PC-3 (cell line): ENCODE results near the gene ATN1. TPM values are rescaled to one million over a fixed set of nuclear protein-coding genes. Genes with fewer than 3 reads are reported as not detected.

Experiments
- ATAC-seq: fragments of 200-7000 bp; cut with Tn5 transposase; 2 replicates; pipeline ENCODE4 v1.9.1; 2020; ENCODE audit warnings: mild to moderate bottlenecking, moderate library complexity
- BruUV-seq: library from RNA; stranded (reverse); fragments of 400-500 nt; replicated peaks from 2 replicates; lab custom pipeline; 2021; lab: Mats Ljungman, UMichigan
- CTCF ChIA-PET: fragments of 300-600 bp; sonication (Branson Sonifier 250); formaldehyde crosslinking; loops from one replicate; lab custom pipeline; 2022; ENCODE audit warnings: antibody characterized with exemption; lab: Charles Lee
- POLR2A ChIA-PET: fragments of 300-600 bp; sonication (Branson Sonifier 250); formaldehyde crosslinking; loops from one replicate; lab custom pipeline; 2022; ENCODE audit warnings: antibody characterized with exemption; ENCODE audit not compliant: unreplicated experiment; lab: Charles Lee
- DNase-seq: peaks from one replicate; pipeline ENCODE4 v3.0.0-alpha.2; 2015
- H2AFZ ChIP-seq: fragments of 300-600 bp; sonication (generic); 2 replicates; pipeline ENCODE4 v1.6.0; 2016; ENCODE audit warnings: antibody characterized with exemption, low read length
- H3F3A ChIP-seq: fragments of 300-600 bp; sonication (generic); one replicate; pipeline ENCODE4 v1.6.0; 2017; ENCODE audit warnings: antibody characterized with exemption, low read length, control low read depth, mild to moderate bottlenecking; ENCODE audit not compliant: unreplicated experiment
- H3K27ac ChIP-seq: fragments of 300-600 bp; sonication (generic); 2 replicates; pipeline ENCODE4 v1.5.1; 2016; ENCODE audit warnings: mild to moderate bottlenecking, low read length
- H3K27me3 ChIP-seq: fragments of 300-600 bp; sonication (generic); 2 replicates; pipeline ENCODE4 v1.6.1; 2016; ENCODE audit warnings: low read length, mixed read lengths
- H3K36me3 ChIP-seq: fragments of 300-600 bp; sonication (generic); 2 replicates; pipeline ENCODE4 v1.6.1; 2016; ENCODE audit warnings: low read depth, mixed run types, low read length, mixed read lengths
- H3K4me1 ChIP-seq: fragments of 300-600 bp; sonication (generic); 2 replicates; pipeline ENCODE4 v1.5.1; 2016; ENCODE audit warnings: low read length; ENCODE audit not compliant: insufficient read depth
- H3K4me2 ChIP-seq: fragments of 300-600 bp; sonication (generic); 2 replicates; pipeline ENCODE4 v1.6.0; 2016; ENCODE audit warnings: low read length
- H3K4me3 ChIP-seq: fragments of 300-600 bp; sonication (generic); 2 replicates; pipeline ENCODE4 v1.5.1; 2016; ENCODE audit warnings: mild to moderate bottlenecking, low read length, mixed read lengths
- H3K79me2 ChIP-seq: fragments of 300-600 bp; sonication (generic); 2 replicates; pipeline ENCODE4 v1.6.1; 2017; ENCODE audit warnings: low read length, mixed read lengths
- H3K9ac ChIP-seq: fragments of 300-600 bp; sonication (generic); 2 replicates; pipeline ENCODE4 v1.6.0; 2016; ENCODE audit warnings: mild to moderate bottlenecking, low read length
- H3K9me2 ChIP-seq: fragments of 300-600 bp; sonication (generic); replicated peaks from 2 replicates; pipeline ENCODE4 v1.6.1; 2016; ENCODE audit warnings: mixed run types, low read length, mixed read lengths
- H3K9me3 ChIP-seq: fragments of 300-600 bp; sonication (generic); 2 replicates; pipeline ENCODE4 v1.6.1; 2016; ENCODE audit warnings: low read length, mixed read lengths
- H4K20me1 ChIP-seq: fragments of 300-600 bp; sonication (generic); 2 replicates; pipeline ENCODE4 v1.6.1; 2016; ENCODE audit warnings: low read length, mixed read lengths
- EZH2 ChIP-seq: fragments of 300-600 bp; sonication (generic); IDR thresholded peaks from one replicate; pipeline ENCODE4 v1.6.1; 2017; ENCODE audit warnings: antibody characterized with exemption, mild to moderate bottlenecking, low read length; ENCODE audit not compliant: unreplicated experiment
- EZH2phosphoT487 ChIP-seq: fragments of 300-600 bp; sonication (generic); IDR thresholded peaks from 2 replicates; pipeline ENCODE4 v1.6.1; 2018; ENCODE audit warnings: mild to moderate bottlenecking, antibody characterized with exemption, low read length, borderline replicate concordance
- intact Hi-C: fragments of 100-400 bp; cut with micrococcal nuclease; formaldehyde crosslinking; loops from 2 replicates; pipeline ENCODE4 v1.9.0; 2023
- total RNA-seq: library from RNA; depleted of rRNA; stranded (reverse); fragments of >200 nt; gene quantifications from 2 replicates; pipeline ENCODE4 v1.2.3, GENCODE V29; 2014
- TF ChIP-seq, protein P1 (sequence below): fragments of 300-600 bp; sonication (generic); conservative IDR thresholded peaks from 2 replicates; pipeline ENCODE4 v1.5.1; 2017; ENCODE audit warnings: antibody characterized with exemption, low read depth, mild to moderate bottlenecking, low read length

ATN1 gene
- total RNA-seq, 1 experiment from 2014 or later = 11.6 TPM

DNA sequence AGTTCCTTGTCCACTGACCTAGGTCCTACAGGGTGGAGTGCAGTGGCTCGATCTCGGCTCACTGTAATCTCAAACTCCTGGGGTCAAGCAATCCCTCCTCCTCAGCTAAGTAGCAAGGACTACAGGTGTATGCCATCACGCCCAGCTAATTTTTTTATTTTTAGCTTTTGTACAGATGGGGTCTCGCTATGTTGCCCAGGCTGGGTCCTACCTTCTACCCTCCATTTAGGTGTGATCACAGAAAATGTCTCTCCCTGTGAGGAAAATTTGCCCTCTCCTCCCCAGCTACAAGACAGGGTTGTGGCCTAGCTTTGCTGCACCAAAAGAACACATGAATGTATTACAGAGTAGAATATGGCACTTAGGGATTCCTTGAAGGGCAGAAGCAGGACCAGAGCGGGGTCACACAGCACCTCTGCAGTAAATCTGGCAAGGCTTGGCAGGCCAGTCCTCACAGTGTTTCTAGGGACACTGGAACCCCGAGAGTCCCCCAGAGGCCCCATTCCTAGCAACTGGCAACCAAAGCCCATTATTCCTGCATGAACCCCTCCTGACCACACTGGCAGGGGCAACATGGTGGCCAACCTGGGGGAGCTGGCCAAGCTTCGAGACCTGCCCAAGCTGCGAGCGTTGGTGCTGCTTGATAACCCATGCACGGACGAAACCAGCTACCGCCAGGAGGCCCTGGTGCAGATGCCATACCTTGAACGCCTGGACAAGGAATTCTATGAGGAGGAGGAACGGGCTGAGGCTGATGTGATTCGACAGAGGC lies 15.4 kb upstream of the ATN1 start:
- Histone ChIP-seq H4K20me1 (no peaks in the 10 kb centered on the region), H2AFZ (no peak overlapping the region), H3K4me1 (0 out of 2 replicates have a peak, but pooled peaks cover 4% of the 10 kb centered on the region), H3K27ac (no peak overlapping the region), H3K36me3 (no peaks in the 10 kb centered on the region), H3K4me2 (no peak overlapping the region), H3K79me2 (peaks cover 15% of the 10 kb centered on the region), H3K4me3 (no peak overlapping the region), H3K9me2 (no peaks in the 10 kb centered on the region), H3K9me3 (no peaks in the 10 kb centered on the region), H3K9ac (no peak overlapping the region), H3F3A (no peaks in the 10 kb centered on the region), H3K27me3 (no peaks in the 10 kb centered on the region)
- intact Hi-C loops = no loop called here
- TF ChIP-seq EZH2phosphoT487 (no peak), EZH2 (no peak)
- TF ChIP-seq, protein P1, sequence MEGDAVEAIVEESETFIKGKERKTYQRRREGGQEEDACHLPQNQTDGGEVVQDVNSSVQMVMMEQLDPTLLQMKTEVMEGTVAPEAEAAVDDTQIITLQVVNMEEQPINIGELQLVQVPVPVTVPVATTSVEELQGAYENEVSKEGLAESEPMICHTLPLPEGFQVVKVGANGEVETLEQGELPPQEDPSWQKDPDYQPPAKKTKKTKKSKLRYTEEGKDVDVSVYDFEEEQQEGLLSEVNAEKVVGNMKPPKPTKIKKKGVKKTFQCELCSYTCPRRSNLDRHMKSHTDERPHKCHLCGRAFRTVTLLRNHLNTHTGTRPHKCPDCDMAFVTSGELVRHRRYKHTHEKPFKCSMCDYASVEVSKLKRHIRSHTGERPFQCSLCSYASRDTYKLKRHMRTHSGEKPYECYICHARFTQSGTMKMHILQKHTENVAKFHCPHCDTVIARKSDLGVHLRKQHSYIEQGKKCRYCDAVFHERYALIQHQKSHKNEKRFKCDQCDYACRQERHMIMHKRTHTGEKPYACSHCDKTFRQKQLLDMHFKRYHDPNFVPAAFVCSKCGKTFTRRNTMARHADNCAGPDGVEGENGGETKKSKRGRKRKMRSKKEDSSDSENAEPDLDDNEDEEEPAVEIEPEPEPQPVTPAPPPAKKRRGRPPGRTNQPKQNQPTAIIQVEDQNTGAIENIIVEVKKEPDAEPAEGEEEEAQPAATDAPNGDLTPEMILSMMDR = no peak
- ATAC-seq = no peak
- BruUV-seq = no TSS peak
- POLR2A ChIA-PET = no interaction called here
- DNase-seq = no peak
- CTCF ChIA-PET = no interaction called here

DNA sequence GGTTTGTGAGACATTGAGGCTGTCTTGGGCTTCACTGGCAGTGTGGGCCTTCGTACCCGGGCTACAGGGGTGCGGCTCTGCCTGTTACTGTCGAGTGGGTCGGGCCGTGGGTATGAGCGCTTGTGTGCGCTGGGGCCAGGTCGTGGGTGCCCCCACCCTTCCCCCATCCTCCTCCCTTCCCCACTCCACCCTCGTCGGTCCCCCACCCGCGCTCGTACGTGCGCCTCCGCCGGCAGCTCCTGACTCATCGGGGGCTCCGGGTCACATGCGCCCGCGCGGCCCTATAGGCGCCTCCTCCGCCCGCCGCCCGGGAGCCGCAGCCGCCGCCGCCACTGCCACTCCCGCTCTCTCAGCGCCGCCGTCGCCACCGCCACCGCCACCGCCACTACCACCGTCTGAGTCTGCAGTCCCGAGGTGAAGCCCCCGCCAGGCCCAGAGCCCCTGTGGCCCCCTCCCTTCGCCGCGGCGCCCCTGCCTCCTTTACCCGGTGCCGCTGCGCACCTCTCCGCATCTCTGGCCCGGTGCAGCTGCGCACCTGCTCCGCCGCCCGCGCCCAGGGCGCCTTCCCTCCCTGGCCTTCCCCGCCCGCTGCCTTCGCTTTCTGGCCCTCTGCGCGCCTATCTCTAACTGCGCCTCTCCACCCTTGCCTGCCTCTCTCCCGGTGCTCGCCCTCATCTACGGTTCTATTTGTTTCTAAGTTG lies 13.4 kb upstream of the ATN1 start, which contains the start of gene ENO2:
Gene ENO2, plus strand, starts transcription at position 335 of the 701 bp plus-strand sequence. CDS start 1,253 bp downstream, outside the sequence.
- ChIA-PET CTCF (no interaction called here), POLR2A (interaction anchor here (0.7 kb wide), 1 partner anchor 30 kb away, joined by 4 read pairs; the partner anchor contains the start of gene C12orf57)
- Histone ChIP-seq H3K9ac (peak within 1 kb of the TSS; percentile 55), H3F3A (no peaks in the 10 kb centered on the region), H3K27ac (no peak within 1 kb of the TSS), H3K36me3 (no peaks in the 10 kb centered on the region), H3K79me2 (peaks cover 15% of the 10 kb centered on the region), H4K20me1 (no peaks in the 10 kb centered on the region), H3K4me2 (peak within 1 kb of the TSS; percentile 95), H2AFZ (peak within 1 kb of the TSS; percentile 84), H3K9me3 (no peaks in the 10 kb centered on the region), H3K4me3 (peak within 1 kb of the TSS; percentile 75), H3K27me3 (no peaks in the 10 kb centered on the region), H3K4me1 (0 out of 2 replicates have a peak, but pooled peaks cover 4% of the 10 kb centered on the region), H3K9me2 (no peaks in the 10 kb centered on the region)
- TF ChIP-seq EZH2 (no peak), EZH2phosphoT487 (no peak)
- TF ChIP-seq, protein P1 = no peak
- no TSS peak for BruUV-seq
- DNase-seq (peak; percentile 55), ATAC-seq (peak; percentile 87)
- intact Hi-C loops = no loop called here
